Panc1 (cell line): ENCODE data around the gene STIP1.
"Not testable (repeated sequence)": the region's sequence is repeated elsewhere in the genome, so short reads cannot be mapped to it uniquely, and the experiment has no call there.

Source experiments
- POLR2AphosphoS5 ChIP-seq: IDR thresholded peaks from 2 replicates; pipeline ENCODE4 v1.6.1; 2012; ENCODE audit warnings: mild to moderate bottlenecking, low read depth, low read length, moderate library complexity
- SIN3A ChIP-seq: IDR thresholded peaks from 2 replicates; pipeline ENCODE4 v1.6.1; 2012; ENCODE audit warnings: low read depth, mild to moderate bottlenecking, low read length, moderate library complexity, borderline replicate concordance; ENCODE audit not compliant: insufficient read depth
- TF ChIP-seq, protein P1 (sequence below), 2 experiments: IDR thresholded peaks; 2 replicates each; pipeline ENCODE4 v1.6.1; 2011 to 2012; ENCODE audit warnings: low read depth in 2 of 2, control low read depth in 1 of 2, low read length in 1 of 2, mild to moderate bottlenecking in 1 of 2, moderate library complexity in 1 of 2; ENCODE audit not compliant: insufficient read depth in 1 of 2
- TF ChIP-seq, protein P2 (sequence below): fragments of 450-650 bp; IDR thresholded peaks from 2 replicates; pipeline ENCODE4 v1.5.1; 2017; ENCODE audit warnings: mild to moderate bottlenecking

DNA sequence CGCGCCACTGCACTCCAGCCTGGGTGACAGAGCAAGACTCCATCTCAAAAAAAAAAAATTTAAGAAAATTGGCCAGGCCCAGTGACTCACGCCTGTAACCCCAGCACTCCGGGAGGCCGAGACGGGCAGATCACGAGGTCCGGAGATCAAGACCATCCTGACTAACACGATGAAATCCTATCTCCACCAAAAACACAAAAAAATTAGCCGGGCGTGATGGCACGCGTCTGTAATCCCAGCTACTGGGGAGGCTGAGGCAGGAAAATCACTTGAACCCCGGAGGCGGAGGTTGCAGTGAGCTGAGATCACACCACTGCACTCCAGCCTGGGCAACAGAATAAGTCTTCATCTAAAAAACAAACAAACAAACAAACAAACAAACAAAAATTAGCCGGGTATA lies 23.2 kb upstream of the STIP1 start:
- not testable (repeated sequence) for TF ChIP-seq SIN3A, POLR2AphosphoS5
- TF ChIP-seq, protein P1, sequence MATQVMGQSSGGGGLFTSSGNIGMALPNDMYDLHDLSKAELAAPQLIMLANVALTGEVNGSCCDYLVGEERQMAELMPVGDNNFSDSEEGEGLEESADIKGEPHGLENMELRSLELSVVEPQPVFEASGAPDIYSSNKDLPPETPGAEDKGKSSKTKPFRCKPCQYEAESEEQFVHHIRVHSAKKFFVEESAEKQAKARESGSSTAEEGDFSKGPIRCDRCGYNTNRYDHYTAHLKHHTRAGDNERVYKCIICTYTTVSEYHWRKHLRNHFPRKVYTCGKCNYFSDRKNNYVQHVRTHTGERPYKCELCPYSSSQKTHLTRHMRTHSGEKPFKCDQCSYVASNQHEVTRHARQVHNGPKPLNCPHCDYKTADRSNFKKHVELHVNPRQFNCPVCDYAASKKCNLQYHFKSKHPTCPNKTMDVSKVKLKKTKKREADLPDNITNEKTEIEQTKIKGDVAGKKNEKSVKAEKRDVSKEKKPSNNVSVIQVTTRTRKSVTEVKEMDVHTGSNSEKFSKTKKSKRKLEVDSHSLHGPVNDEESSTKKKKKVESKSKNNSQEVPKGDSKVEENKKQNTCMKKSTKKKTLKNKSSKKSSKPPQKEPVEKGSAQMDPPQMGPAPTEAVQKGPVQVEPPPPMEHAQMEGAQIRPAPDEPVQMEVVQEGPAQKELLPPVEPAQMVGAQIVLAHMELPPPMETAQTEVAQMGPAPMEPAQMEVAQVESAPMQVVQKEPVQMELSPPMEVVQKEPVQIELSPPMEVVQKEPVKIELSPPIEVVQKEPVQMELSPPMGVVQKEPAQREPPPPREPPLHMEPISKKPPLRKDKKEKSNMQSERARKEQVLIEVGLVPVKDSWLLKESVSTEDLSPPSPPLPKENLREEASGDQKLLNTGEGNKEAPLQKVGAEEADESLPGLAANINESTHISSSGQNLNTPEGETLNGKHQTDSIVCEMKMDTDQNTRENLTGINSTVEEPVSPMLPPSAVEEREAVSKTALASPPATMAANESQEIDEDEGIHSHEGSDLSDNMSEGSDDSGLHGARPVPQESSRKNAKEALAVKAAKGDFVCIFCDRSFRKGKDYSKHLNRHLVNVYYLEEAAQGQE (IDR thresholded peaks at IDR 0.05; ENCODE audit: insufficient read depth in 1 of 2, low read depth in 2 of 2, low read length in 1 of 2) = not testable (repeated sequence)
- TF ChIP-seq, protein P2, sequence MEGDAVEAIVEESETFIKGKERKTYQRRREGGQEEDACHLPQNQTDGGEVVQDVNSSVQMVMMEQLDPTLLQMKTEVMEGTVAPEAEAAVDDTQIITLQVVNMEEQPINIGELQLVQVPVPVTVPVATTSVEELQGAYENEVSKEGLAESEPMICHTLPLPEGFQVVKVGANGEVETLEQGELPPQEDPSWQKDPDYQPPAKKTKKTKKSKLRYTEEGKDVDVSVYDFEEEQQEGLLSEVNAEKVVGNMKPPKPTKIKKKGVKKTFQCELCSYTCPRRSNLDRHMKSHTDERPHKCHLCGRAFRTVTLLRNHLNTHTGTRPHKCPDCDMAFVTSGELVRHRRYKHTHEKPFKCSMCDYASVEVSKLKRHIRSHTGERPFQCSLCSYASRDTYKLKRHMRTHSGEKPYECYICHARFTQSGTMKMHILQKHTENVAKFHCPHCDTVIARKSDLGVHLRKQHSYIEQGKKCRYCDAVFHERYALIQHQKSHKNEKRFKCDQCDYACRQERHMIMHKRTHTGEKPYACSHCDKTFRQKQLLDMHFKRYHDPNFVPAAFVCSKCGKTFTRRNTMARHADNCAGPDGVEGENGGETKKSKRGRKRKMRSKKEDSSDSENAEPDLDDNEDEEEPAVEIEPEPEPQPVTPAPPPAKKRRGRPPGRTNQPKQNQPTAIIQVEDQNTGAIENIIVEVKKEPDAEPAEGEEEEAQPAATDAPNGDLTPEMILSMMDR = not testable (repeated sequence)
